Activated naive CD4-positive, alpha-beta T cell treated with anti-CD3 and anti-CD28 coated beads, Interleukin-2, amount 50 U/mL, for 72 hours (primary cell): ENCODE data around the gene PLLP. TPM values are rescaled to one million over a fixed set of nuclear protein-coding genes. Genes with fewer than 3 reads are reported as not detected.

Experiments used
- ATAC-seq, 2 donors: fragments of 150-1000 bp; cut with Tn5 transposase; 2 replicates each; pipeline ENCODE4 v1.10.0; 2021; ENCODE audit warnings: mild to moderate bottlenecking in 2 of 2, moderate library complexity in 2 of 2
- DNase-seq, 2 donors: peaks; one replicate each; pipeline ENCODE4 v3.0.0; 2021 to 2022; ENCODE audit warnings: low spot score in 2 of 2
- H3K27ac Mint-ChIP-seq, 2 donors: one replicate each; pipeline ENCODE4 v1.8.0; 2022; ENCODE audit warnings: mild to moderate bottlenecking in 2 of 2, mixed read lengths in 2 of 2
- H3K36me3 Mint-ChIP-seq, 2 donors: one replicate each; pipeline ENCODE4 v1.8.0; 2022; ENCODE audit warnings: mixed read lengths in 2 of 2
- H3K9me3 Mint-ChIP-seq, 2 donors: one replicate each; pipeline ENCODE4 v1.8.0; 2022; ENCODE audit warnings: mixed read lengths in 2 of 2
- total RNA-seq, 2 donors: library from RNA; stranded (reverse); gene quantifications; one replicate each; pipeline ENCODE4 v1.2.3, GENCODE V29; 2022

PLLP gene
- total RNA-seq, 2 donors from 2014 or later = 0.35 to 0.43 TPM

DNA sequence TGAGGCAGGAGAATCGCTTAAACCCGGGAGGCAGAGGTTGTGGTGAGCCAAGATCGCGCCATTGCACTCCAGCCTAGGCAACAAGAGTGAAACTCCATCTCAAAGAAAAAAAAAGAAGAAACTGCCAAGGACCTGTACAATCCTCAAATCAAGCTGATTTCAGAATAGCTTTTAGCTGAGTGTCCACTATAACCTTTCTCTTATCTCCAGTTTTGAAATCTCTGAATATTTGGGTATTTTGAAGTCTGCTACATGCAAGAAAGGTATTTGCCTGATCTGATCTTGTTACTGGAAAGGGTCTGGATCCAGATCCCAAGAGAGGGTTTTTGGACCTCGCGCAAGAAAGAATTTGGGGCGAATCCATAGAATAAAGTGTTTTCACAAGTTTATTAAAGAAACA is 58.5 kb downstream of the PLLP start:
- Mint-ChIP-seq H3K9me3 (no peaks in the 10 kb centered on the region), H3K27ac (no peak overlapping the region), H3K36me3 (peaks cover 0 to 11% of the 10 kb centered on the region in 2 donors)
- DNase-seq (no peak), ATAC-seq (no peak)

DNA sequence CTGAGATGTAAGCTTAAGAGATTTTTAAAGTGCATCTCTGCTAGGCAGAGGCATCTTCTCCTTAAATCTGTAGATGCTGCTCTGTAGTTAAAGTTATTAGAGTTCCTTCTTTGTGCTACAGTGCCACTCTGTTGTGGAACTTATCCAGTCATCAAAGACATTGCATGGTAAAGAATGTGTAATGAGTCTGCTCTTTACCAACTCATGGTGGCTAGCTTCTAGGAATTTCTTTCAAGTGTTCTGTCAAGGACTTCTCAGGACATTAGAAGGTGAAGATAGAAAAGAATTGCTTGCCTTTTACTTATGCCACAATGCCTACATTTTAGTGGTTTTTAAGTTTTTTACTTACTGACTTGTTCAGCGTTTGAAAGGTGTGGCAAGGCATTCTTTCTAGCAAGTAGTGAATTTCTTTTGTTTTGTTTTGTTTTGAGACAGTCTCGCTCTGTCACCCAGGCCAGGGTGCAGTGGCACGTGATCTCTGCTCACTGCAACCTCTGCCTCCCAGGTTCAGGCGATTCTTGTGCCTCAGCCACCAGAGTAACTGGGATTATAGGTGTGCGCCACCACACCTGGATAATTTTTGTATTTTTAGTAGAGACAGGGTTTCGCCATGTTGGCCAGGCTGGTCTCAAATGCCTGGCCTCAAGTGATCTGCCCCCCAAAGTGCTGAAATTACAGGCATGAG is 59.7 kb downstream of the PLLP start:
- ATAC-seq = no peak
- no peaks in the 10 kb centered on the region for H3K9me3 Mint-ChIP-seq
- DNase-seq = no peak
- peaks cover 7 to 15% of the 10 kb centered on the region in 2 donors for H3K36me3 Mint-ChIP-seq
- no peak overlapping the region for H3K27ac Mint-ChIP-seq

DNA sequence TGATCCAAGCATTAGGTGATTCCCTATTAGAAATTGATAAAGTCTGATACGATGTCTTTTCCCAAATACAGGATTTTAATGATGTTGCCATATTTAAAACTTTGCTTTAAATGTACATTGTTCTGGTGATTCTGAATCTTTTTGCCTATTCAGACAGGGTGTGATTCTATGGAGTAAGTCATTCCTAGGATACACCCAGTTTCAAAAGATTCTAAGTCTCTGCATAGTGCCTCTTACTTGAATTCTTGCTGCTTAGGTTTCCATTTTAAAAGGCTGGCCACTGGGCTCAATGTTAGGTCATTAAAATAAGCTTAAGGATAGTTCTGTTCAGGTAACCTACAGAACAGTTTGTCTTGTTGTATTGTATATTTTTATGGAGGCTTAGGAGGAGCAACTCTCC is 61.4 kb downstream of the PLLP start:
- Mint-ChIP-seq H3K36me3 (peaks cover 21 to 32% of the 10 kb centered on the region in 2 donors), H3K27ac (no peak overlapping the region), H3K9me3 (peaks cover 0 to 4% of the 10 kb centered on the region in 2 donors)
- no peak for ATAC-seq
- DNase-seq = no peak

DNA sequence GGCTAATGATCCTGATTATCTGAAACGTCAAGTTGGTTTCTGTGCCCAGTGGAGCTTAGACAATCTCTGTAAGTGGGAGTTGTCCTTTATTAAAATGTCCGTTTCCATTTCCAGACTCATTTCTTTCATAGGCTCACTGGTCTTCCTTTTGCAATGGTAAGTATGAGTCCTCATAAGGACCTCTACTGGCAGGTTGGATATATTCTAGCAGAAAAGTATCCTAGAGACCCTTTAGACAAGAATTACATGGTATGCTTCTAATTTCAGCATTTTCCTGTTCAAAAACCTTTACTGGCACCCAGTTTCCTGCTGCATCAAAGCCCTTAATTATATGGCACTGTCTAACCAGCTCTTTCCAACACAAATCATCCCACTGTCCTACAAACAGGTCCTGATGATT is 67.5 kb downstream of the PLLP start:
- peaks cover 18 to 20% of the 10 kb centered on the region in 2 donors for H3K9me3 Mint-ChIP-seq
- no peak for DNase-seq
- H3K27ac Mint-ChIP-seq = no peak overlapping the region
- H3K36me3 Mint-ChIP-seq = peaks cover 65 to 84% of the 10 kb centered on the region in 2 donors
- no peak for ATAC-seq

DNA sequence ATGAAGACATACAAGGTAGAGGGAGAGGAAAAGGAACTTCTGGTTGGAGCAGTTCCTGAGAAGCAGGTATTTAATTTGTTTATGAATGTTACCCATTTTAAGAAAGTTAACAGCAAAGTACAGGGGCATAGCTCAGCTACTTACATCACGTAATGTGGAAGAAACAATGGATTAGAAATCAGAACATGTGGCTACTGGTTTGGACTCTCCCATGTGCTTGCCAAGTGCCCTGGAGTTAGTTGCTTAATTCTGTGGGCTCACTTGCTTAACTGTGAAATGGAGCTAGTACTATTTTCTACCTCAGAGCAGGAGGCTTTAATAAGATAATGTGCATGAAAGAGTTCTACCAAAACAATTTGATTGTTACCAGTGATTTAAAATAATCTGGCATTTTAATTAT is 71.0 kb downstream of the PLLP start:
- peaks cover 52 to 64% of the 10 kb centered on the region in 2 donors for H3K36me3 Mint-ChIP-seq
- ATAC-seq (no peak), DNase-seq (no peak)
- peaks cover 17 to 20% of the 10 kb centered on the region in 2 donors for H3K9me3 Mint-ChIP-seq
- H3K27ac Mint-ChIP-seq = peak overlapping the region in 1 of 2 donors; percentile 62

DNA sequence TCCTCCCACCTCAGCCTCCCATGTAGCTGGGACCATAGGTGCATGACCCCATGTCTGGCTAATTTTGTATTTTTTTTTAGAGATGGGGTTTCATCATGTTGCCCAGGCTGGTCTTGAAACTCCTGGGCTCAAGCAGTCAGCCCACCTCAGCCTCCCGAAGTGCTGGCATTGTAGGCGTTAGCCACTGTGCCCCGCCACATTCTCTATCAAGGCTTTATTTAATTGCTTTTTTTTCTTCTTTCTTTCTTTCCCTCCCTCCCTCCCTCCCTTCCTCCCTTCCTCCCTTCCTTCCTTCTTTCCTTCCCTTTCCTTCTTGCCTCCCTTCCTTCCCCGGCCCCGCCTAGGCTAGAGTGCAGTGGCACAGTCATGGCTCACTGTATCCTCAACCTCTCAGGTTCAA is 74.7 kb downstream of the PLLP start:
- H3K36me3 Mint-ChIP-seq = peaks cover 22 to 28% of the 10 kb centered on the region in 2 donors
- H3K9me3 Mint-ChIP-seq = peaks cover 0 to under 1% of the 10 kb centered on the region in 2 donors

DNA sequence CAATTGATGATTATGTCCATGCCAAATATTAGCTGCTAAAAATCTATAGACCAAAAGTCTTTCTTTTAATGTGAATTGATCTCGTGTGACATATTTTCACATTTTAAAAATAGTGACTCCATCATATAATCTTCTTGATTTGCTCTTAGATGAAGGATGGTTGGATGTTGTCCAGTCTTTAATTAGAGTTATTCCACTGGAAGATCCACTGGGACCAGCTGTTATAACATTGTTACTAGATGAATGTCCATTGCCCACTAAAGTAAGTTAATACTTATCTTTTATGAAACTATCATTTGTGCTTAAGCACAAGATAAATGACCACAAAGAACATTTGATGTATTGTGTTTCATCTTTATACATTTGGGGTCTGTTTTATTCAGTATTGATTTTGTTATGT is 75.5 kb downstream of the PLLP start:
- Mint-ChIP-seq H3K9me3 (no peaks in the 10 kb centered on the region), H3K27ac (no peak overlapping the region), H3K36me3 (peaks cover 16 to 19% of the 10 kb centered on the region in 2 donors)
- DNase-seq (no peak), ATAC-seq (no peak)

More for the DNA sequence above, 74.7 kb downstream of the PLLP start:
- no peak for DNase-seq
- no peak for ATAC-seq
- no peak overlapping the region for H3K27ac Mint-ChIP-seq

Other genes starting within 250 kb of the PLLP start
- 10 to 100 TPM in 1 of 2 donors, 1 to 10 TPM in 1; 5.1 to 11.5 TPM for gene CPNE2, start 192.1 kb downstream of the PLLP start, total RNA-seq
- 100 to 1,000 TPM; 113 to 115 TPM for gene PSME3IP1, start 98.6 kb downstream of the PLLP start, total RNA-seq
- gene RSPRY1, start 98.3 kb downstream of the PLLP start, total RNA-seq = 10 to 100 TPM; 37.2 to 38.6 TPM
- gene ARL2BP, start 39.4 kb downstream of the PLLP start, total RNA-seq = 10 to 100 TPM; 14.7 to 20.7 TPM
- gene CCL22, start 74.1 kb upstream of the PLLP start, total RNA-seq = 1 to 10 TPM; 2.3 to 2.6 TPM
- gene CX3CL1, start 87.8 kb upstream of the PLLP start, total RNA-seq = under 1 TPM in 1 of 2 donors, not detected in 1; 0.07 TPM
- gene CCL17, start 120.1 kb upstream of the PLLP start, total RNA-seq = not detected
- 10 to 100 TPM; 35.2 to 38.0 TPM for gene CIAPIN1, start 162.7 kb upstream of the PLLP start, total RNA-seq
- gene COQ9, start 162.8 kb upstream of the PLLP start, total RNA-seq = 10 to 100 TPM; 14.8 to 44.3 TPM
- 10 to 100 TPM; 64.3 to 65.3 TPM for gene POLR2C, start 178.0 kb upstream of the PLLP start, total RNA-seq
- gene DOK4, start 201.8 kb upstream of the PLLP start, total RNA-seq = 1 to 10 TPM; 7.1 to 7.7 TPM